ENCODE measurements around the gene HS6ST3. TPM values are rescaled to one million over a fixed set of nuclear protein-coding genes. Genes with fewer than 3 reads are reported as not detected.

Gene HS6ST3
- polyA plus RNA-seq, 6 donors from 2014 or later: not detected

DNA sequence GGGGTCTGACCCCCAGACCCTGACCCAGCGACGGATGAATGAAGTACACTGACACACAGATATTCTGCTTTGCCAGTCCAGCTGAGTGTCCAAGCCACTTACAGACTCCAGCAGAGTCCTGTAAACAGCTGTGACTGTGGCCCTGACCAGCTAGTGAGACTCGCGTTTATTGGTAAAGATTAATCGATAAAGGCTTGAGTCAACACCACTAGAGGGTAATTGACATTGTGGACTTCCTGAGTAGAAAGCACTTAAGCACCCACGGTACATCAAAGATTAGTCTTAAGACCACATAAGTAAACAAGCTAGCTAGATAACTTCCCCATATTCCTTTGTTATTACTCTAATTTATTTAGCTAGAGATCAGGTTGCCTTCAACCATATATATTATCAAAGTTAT, 758.4 kb downstream of the HS6ST3 start:
- ATAC-seq (ENCODE audit: low read depth in 2 of 2): no peak
- DNase-seq: no peak
- peaks cover 0 to 20% (median 3%) of the 10 kb centered on the region in 7 donors for H3K9me3 Mint-ChIP-seq
- H3K36me3 Mint-ChIP-seq: no peaks in the 10 kb centered on the region
- no peaks in the 10 kb centered on the region for H3K27me3 Mint-ChIP-seq
- no peak overlapping the region for H3K27ac Mint-ChIP-seq
- H3K4me1 Mint-ChIP-seq: no peaks in the 10 kb centered on the region
- H3K4me3 Mint-ChIP-seq: no peak overlapping the region

DNA sequence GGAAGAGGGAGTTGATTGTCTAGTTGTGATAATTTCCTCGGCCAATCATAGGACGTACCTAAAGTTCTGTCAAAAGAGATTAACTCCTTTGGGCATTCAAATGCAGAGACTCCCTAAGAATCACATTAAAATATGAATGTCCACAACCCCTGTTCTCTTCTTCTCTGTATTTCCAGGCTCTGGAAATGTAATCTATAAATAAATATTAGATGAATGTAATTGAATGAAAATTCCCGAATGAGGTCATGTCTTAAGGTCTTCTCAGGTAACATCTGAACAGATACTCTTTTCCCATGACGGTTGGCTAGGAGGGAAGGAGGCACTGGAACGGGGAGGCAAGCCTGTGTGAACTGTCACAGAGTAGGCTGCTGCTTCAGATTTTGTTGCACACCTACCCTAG, 759.2 kb downstream of the HS6ST3 start:
- no peak for ATAC-seq (ENCODE audit: low read depth in 2 of 2)
- Mint-ChIP-seq H3K36me3 (peaks cover 0 to 6% of the 10 kb centered on the region in 2 donors), H3K9me3 (peaks cover 0 to 27% (median 5%) of the 10 kb centered on the region in 7 donors), H3K27me3 (no peaks in the 10 kb centered on the region), H3K4me3 (no peak overlapping the region), H3K27ac (no peak overlapping the region), H3K4me1 (no peaks in the 10 kb centered on the region)
- no peak for DNase-seq

DNA sequence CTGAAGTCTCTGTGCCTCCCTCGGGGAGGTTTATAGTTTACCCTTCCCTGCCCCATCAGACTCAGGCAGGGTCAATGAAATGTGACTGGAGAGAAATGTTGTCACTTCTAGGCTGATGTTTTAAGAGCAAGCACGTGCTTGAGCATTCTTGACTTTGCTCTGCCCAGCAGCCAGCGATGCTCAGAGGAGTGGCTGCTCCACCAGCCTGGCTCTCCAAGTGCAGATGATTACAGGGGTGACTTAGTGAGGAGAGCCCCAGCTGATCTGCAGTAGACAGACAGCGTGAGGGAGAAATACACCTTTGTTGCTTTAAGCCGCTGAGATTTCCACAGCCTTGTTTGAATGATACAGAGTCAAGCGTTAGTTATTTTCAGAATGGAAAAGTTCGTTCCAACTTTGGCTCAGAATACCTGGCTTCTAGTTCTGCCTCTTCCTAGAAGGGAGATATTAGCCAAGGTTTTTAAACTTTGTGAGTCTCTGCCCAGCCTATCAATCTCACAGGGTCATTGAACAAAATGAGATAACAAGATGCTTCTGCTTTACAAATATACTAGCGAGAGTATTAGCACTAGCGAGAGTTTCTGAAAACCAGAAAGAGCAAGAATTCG, 760.7 kb downstream of the HS6ST3 start:
- Mint-ChIP-seq H3K36me3 (peaks cover 0 to 7% of the 10 kb centered on the region in 2 donors), H3K4me3 (no peak overlapping the region), H3K27ac (no peak overlapping the region), H3K4me1 (no peaks in the 10 kb centered on the region), H3K9me3 (peaks cover 0 to 25% (median 4%) of the 10 kb centered on the region in 7 donors), H3K27me3 (no peaks in the 10 kb centered on the region)
- DNase-seq: no peak
- no peak for ATAC-seq (ENCODE audit: low read depth in 2 of 2)

DNA sequence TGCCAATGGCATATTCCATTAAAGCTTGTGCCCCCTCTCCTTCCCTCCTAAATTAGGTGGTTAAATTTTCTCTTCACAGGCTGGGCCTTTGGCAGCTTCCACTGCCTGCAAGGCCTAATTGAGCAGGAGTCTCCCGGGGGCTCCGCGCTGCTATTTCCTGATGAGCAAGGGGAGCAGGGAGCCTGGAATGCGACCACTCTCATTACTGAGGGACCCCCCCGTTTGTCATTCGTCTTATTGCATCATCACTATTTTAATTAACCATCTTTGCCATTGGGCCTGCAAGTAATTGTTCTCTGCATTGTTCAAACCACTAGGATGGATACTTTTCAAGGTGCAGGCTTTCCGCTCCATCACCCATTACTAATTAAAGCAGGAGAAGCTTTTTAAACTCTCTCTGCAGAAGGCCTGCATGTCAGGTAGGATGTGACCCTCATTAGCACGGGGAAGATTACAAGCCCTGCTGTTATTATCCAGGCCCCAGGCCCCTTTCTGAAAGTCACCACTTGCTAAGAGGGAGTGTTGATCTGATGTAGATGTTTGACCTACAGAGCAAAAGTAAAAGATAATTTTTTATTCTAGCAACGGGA, 762.0 kb downstream of the HS6ST3 start:
- ATAC-seq (ENCODE audit: low read depth in 2 of 2): no peak
- Mint-ChIP-seq H3K27ac (no peak overlapping the region), H3K4me3 (peak overlapping the region in 1 of 8 donors; percentile 2), H3K9me3 (peaks cover 0 to 18% (median 4%) of the 10 kb centered on the region in 7 donors), H3K36me3 (peaks cover 0 to 7% of the 10 kb centered on the region in 2 donors), H3K27me3 (no peaks in the 10 kb centered on the region), H3K4me1 (no peaks in the 10 kb centered on the region)
- no peak for DNase-seq

DNA sequence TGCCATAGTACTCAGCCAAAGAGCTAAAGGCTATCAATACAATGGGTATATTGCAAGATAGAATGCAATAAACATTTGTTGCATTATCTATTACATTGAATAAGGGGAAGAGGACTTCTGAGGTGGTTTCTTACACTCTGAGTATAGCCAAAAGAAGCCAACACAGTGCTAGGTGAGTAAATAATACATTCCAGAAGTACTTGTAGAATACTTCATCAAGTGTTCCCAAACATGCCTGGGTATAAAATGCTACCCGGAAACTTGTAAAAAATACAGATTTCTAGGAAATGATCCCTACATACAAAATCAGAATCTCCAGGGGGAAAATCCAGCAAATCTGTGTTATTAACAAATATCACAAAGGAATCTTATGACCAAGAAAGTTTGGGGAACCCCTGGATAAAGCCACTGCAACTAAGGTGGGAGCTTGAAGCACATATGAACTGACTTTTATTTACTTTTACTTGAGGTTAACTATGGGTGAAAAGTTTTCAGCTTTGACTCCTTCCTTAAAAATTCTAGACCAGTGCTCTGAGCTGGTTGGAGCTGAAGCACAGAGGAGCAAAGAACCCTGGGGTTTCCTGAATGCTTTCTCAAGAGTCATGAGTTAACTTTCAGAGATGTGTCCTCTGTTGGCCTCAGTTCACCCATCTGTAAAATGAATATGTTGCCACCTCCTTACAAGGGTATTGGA, 768.4 kb downstream of the HS6ST3 start:
- Mint-ChIP-seq H3K4me1 (no peaks in the 10 kb centered on the region), H3K27me3 (no peaks in the 10 kb centered on the region), H3K4me3 (no peak overlapping the region), H3K27ac (no peak overlapping the region), H3K9me3 (peaks cover 1 to 8% (median 2%) of the 10 kb centered on the region in 7 donors), H3K36me3 (peaks cover 0 to 7% of the 10 kb centered on the region in 2 donors)
- no peak for DNase-seq
- ATAC-seq (ENCODE audit: low read depth in 2 of 2): no peak

DNA sequence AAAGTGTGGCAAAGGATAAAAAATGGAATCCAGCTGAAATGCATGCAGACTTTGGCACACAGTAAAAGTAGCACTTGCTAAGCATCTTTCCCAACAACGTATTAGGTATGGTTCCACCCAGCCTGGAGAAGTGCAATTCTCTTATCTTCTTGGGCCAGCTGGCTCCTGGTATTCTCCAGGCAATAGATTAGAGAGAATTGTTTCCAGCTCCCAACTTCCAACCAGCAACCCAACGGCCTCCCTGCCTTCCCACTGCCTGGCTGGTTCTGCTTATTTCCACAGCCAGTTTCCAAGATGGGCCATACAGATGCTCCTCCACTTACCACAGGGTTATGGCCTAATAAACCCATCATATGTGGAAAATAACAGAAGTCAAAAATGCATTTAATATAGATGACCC, 771.0 kb downstream of the HS6ST3 start:
- Mint-ChIP-seq H3K9me3 (peaks cover 0 to 17% (median 6%) of the 10 kb centered on the region in 7 donors), H3K36me3 (no peaks in the 10 kb centered on the region), H3K4me1 (no peaks in the 10 kb centered on the region), H3K4me3 (no peak overlapping the region), H3K27me3 (no peaks in the 10 kb centered on the region), H3K27ac (no peak overlapping the region)
- DNase-seq: no peak
- no peak for ATAC-seq (ENCODE audit: low read depth in 2 of 2)

DNA sequence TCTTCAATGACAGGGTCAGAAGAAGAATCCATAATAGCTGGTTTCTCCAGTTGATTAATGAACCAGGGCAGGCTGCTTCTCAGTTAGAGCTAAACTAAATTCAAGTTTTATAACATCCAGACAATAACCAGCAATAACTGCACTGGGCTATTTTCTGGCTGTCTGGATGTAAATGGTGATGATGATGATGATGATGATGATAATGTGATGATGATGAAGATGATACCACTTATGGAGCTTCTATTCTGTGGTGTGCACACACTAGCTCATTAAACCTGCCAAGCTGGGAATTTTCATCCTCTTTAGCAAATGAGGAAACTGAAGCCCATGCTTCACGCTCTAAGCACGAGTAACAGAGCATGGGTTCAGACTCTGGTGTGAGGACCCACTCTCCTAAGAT, 772.2 kb downstream of the HS6ST3 start:
- H3K27ac Mint-ChIP-seq: no peak overlapping the region
- DNase-seq (no peak), ATAC-seq (ENCODE audit: low read depth in 2 of 2) (no peak)
- no peak overlapping the region for H3K4me3 Mint-ChIP-seq
- H3K36me3 Mint-ChIP-seq: no peaks in the 10 kb centered on the region
- peaks cover 0 to 19% (median 6%) of the 10 kb centered on the region in 7 donors for H3K9me3 Mint-ChIP-seq
- H3K4me1 Mint-ChIP-seq: no peaks in the 10 kb centered on the region
- H3K27me3 Mint-ChIP-seq: no peaks in the 10 kb centered on the region

DNA sequence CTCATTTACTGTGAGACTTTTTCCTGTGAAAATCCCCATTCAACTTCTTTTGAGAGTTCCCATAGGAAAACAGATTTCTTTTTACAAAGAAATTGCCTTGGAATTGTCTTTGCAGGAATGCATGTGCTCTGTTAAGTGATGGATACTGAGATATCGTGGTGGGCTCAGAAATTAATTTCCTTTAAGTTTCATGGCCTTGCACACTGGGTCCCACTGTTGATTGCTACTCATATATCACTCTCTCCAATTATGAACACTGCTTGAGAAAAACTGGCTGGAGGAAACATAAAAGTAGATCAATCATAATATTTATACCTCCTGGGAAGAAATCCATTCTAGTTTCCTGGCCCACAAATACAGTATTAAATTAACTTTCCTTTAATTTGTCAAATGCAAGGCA, 773.1 kb downstream of the HS6ST3 start:
- Mint-ChIP-seq H3K27ac (no peak overlapping the region), H3K9me3 (peaks cover 0 to 19% (median 6%) of the 10 kb centered on the region in 7 donors), H3K4me3 (no peak overlapping the region), H3K4me1 (no peaks in the 10 kb centered on the region), H3K27me3 (no peaks in the 10 kb centered on the region), H3K36me3 (no peaks in the 10 kb centered on the region)
- DNase-seq: no peak
- ATAC-seq (ENCODE audit: low read depth in 2 of 2): no peak

DNA sequence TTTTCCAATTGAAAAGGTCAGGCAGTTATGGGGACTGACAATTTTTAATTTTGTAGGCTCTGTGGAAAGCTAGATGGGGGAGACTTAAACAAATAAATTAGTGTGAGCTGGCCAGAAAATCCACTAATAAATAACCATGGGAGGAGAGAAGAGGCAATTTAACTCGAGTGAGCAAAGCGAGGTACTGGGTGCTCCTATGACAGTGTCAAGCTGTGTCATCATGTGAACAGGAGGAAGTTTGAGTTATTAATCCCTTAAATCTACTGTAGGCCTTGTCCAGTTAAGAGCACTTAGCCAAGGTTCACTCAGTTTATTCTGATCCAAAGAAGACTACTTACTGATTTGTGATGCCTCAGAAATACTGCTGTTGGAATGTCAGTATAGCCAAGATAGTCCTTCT, 781.6 kb downstream of the HS6ST3 start:
- Mint-ChIP-seq H3K9me3 (peaks cover 1 to 19% (median 4%) of the 10 kb centered on the region in 7 donors), H3K4me1 (no peaks in the 10 kb centered on the region), H3K27me3 (peaks cover 0 to 4% (median 0%) of the 10 kb centered on the region in 3 donors), H3K27ac (no peak overlapping the region), H3K4me3 (no peak overlapping the region), H3K36me3 (no peaks in the 10 kb centered on the region)
- no peak for ATAC-seq (ENCODE audit: low read depth in 2 of 2)
- DNase-seq: no peak

DNA sequence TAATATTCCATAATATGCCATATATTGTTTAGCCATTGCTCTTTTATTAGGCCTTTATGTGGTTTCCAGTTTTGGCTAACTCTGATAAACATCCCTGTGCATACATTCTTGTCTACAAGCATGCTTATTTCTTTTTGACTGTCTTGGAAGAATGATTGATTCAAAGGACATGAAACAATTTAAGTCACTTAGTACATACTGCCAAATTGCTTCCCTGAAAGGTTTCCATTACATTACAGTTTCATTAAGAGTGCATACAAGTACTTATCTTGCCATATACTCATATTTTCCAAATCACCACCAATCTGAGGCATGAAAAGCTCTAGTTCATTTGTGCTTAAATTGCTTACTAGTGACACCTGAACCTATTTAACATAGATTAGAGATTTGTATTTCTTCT, 790.5 kb downstream of the HS6ST3 start:
- Mint-ChIP-seq H3K9me3 (peaks cover 0 to 23% (median 6%) of the 10 kb centered on the region in 7 donors), H3K36me3 (no peaks in the 10 kb centered on the region), H3K4me3 (no peak overlapping the region), H3K27ac (no peak overlapping the region), H3K27me3 (no peaks in the 10 kb centered on the region), H3K4me1 (no peaks in the 10 kb centered on the region)
- DNase-seq (no peak), ATAC-seq (ENCODE audit: low read depth in 2 of 2) (no peak)

Other genes starting within 250 kb of the HS6ST3 start
- gene UGGT2, start 36.7 kb upstream of the HS6ST3 start, polyA plus RNA-seq (ENCODE audit: low read depth in 6 of 6): under 1 TPM in 2 of 6 donors, not detected in 4; 0.22 to 0.58 TPM